A673 (cell line): ENCODE results near the gene SHISA9.

Experiments used
- CTCF ChIP-seq: fragments of 300-800, 200-600 bp; sonication (generic); conservative IDR thresholded peaks from 2 replicates; pipeline ENCODE4 v1.5.1; 2017; ENCODE audit warnings: low read depth, mild to moderate bottlenecking, antibody characterized with exemption, low read length, moderate library complexity, mixed read lengths
- EZH2 ChIP-seq: fragments of 200-600 bp; sonication (generic); IDR thresholded peaks from 2 replicates; pipeline ENCODE4 v1.6.1; 2017; ENCODE audit warnings: borderline replicate concordance, low read depth, mild to moderate bottlenecking, mixed read lengths, antibody characterized with exemption, low read length; ENCODE audit not compliant: poor library complexity, severe bottlenecking

- TF ChIP-seq CTCF (no peak), EZH2 (no peak)
Observed at GRCh38 chr16:12994402-12994801, 93.0 kb downstream of the SHISA9 start.
